A549 (cell line): ENCODE data around the gene PCNT. TPM values are rescaled to one million over a fixed set of nuclear protein-coding genes. Genes with fewer than 3 reads are reported as not detected.

Source experiments
- ATAC-seq, 2 experiments: fragments of 200-7000 bp in 1 of 2; fragments of >200 bp in 1 of 2; cut with Nextera tagmentation in 1 of 2; cut with Tn5 transposase in 1 of 2; 3 replicates each; pipeline versions ENCODE4 v1.8.0 to v1.9.1; 2018 to 2020; ENCODE audit warnings: mild to moderate bottlenecking in 1 of 2, moderate library complexity in 1 of 2
- CTCF ChIA-PET: fragments of 300-600 bp; sonication (Branson Sonifier 250); formaldehyde crosslinking; extraction: SDS; loops from one replicate; lab custom pipeline; 2021; ENCODE audit warnings: antibody characterized with exemption, inconsistent platforms; lab: Yijun Ruan, JAX
- POLR2A ChIA-PET: fragments of 350-600 bp; formaldehyde crosslinking; extraction: SDS; loops from one replicate; lab custom pipeline; 2021; ENCODE audit warnings: antibody characterized with exemption, inconsistent platforms; lab: Yijun Ruan, JAX
- DNase-seq, 2 experiments: peaks; one replicate each; pipeline versions ENCODE4 v3.0.0 to v3.0.0-alpha.2; 2011 to 2016; ENCODE audit warnings: low read depth in 1 of 2, low spot score in 1 of 2
- FAIRE-seq: peaks from 2 replicates; lab custom pipeline; 2011; peaks lifted over from hg19 to GRCh38; lab: Jason Lieb, UNC
- H3K27ac ChIP-seq, 2 experiments: fragments of >200 bp; sonication (Bioruptor Twin); formaldehyde crosslinking; 3 replicates each; pipeline ENCODE4 v1.5.1; 2016 to 2017
- H3K4me1 ChIP-seq: fragments of >200 bp; sonication (Bioruptor Twin); formaldehyde crosslinking; 3 replicates; pipeline ENCODE4 v1.6.1; 2016
- H3K4me2 ChIP-seq: fragments of >200 bp; sonication (Bioruptor Twin); formaldehyde crosslinking; 3 replicates; pipeline ENCODE4 v1.6.1; 2016
- H3K4me3 ChIP-seq: fragments of >200 bp; sonication (Bioruptor Twin); formaldehyde crosslinking; 3 replicates; pipeline ENCODE4 v1.5.1; 2016
- H3K9me3 ChIP-seq: fragments of >200 bp; sonication (Bioruptor Twin); formaldehyde crosslinking; 3 replicates; pipeline ENCODE4 v1.6.1; 2016
- CBX8 ChIP-seq: fragments of 200-600 bp; sonication (generic); IDR thresholded peaks from 2 replicates; pipeline ENCODE4 v1.6.1; 2016
- CEBPB ChIP-seq, 2 experiments: fragments of >200 bp in 1 of 2; sonication (Bioruptor Twin) in 1 of 2; formaldehyde crosslinking in 1 of 2; IDR thresholded peaks; 2 replicates each; pipeline ENCODE4 v1.6.1; 2012 to 2016
- CHD2 ChIP-seq: fragments of 150-350 bp; IDR thresholded peaks from 2 replicates; pipeline ENCODE4 v1.6.1; 2014; ENCODE audit warnings: low read length; ENCODE audit not compliant: partially characterized antibody
- CHD4 ChIP-seq: fragments of 200-600 bp; sonication (generic); IDR thresholded peaks from 2 replicates; pipeline ENCODE4 v1.6.1; 2016; ENCODE audit warnings: antibody characterized with exemption, mild to moderate bottlenecking, borderline replicate concordance
- EP300 ChIP-seq, 2 experiments: fragments of >200 bp; sonication (Bioruptor Twin); formaldehyde crosslinking; IDR thresholded peaks; 2 replicates in 1 of 2; 3 replicates in 1 of 2; pipeline ENCODE4 v1.6.1; 2016 to 2017
- FOSL2 ChIP-seq, 2 experiments: fragments of 450-650 bp in 1 of 2; fragments of >200 bp in 1 of 2; sonication (Bioruptor Twin) in 1 of 2; formaldehyde crosslinking; IDR thresholded peaks; 2 replicates each; pipeline versions ENCODE4 v1.5.0 to v1.6.1; 2016 to 2020; ENCODE audit warnings: mild to moderate bottlenecking in 1 of 2, moderate library complexity in 1 of 2
- HEYL ChIP-seq: fragments of 250-450 bp; sonication (Bioruptor Pico); IDR thresholded peaks from 2 replicates; pipeline ENCODE4 v1.8.0; 2021; ENCODE audit warnings: mild to moderate bottlenecking, moderate library complexity
- HOXB5 ChIP-seq: fragments of 250-450 bp; sonication (Bioruptor Pico); IDR thresholded peaks from 2 replicates; pipeline ENCODE4 v1.5.0; 2020; ENCODE audit warnings: mild to moderate bottlenecking, moderate library complexity
- JUN ChIP-seq, 2 experiments: fragments of >200 bp; sonication (Bioruptor Twin); formaldehyde crosslinking; IDR thresholded peaks; 2 replicates in 1 of 2; 3 replicates in 1 of 2; pipeline ENCODE4 v1.6.1; 2016 to 2017
- KDM1A ChIP-seq: fragments of 200-600 bp; sonication (generic); IDR thresholded peaks from 2 replicates; pipeline ENCODE4 v1.6.1; 2016; ENCODE audit warnings: low read depth, mild to moderate bottlenecking
- MAZ ChIP-seq: fragments of 150-350 bp; IDR thresholded peaks from 2 replicates; pipeline ENCODE4 v1.6.1; 2014; ENCODE audit warnings: antibody characterized with exemption, low read depth, low read length, borderline replicate concordance
- MYC ChIP-seq: IDR thresholded peaks from 2 replicates; pipeline ENCODE4 v1.6.1; 2012; ENCODE audit warnings: mild to moderate bottlenecking, inconsistent platforms, low read length, improper control_type of control experiment, borderline replicate concordance
- NPAS2 ChIP-seq: fragments of 250-450 bp; sonication (Bioruptor Pico); IDR thresholded peaks from 2 replicates; pipeline ENCODE4 v1.8.0; 2022; ENCODE audit warnings: mild to moderate bottlenecking, moderate library complexity, borderline replicate concordance
- PHF8 ChIP-seq: fragments of 200-600 bp; sonication (generic); IDR thresholded peaks from 2 replicates; pipeline ENCODE4 v1.6.1; 2016; ENCODE audit warnings: low read depth, mild to moderate bottlenecking, antibody characterized with exemption, moderate library complexity, borderline replicate concordance
- RCOR1 ChIP-seq: fragments of 150-350 bp; IDR thresholded peaks from 2 replicates; pipeline ENCODE4 v1.6.1; 2014; ENCODE audit warnings: antibody characterized with exemption, low read length, low read depth
- RNF2 ChIP-seq: fragments of 200-600 bp; sonication (generic); IDR thresholded peaks from 2 replicates; pipeline ENCODE4 v1.6.1; 2016; ENCODE audit warnings: low read depth, mild to moderate bottlenecking, antibody characterized with exemption, moderate library complexity, borderline replicate concordance
- SMC3 ChIP-seq: fragments of >200 bp; sonication (Bioruptor Twin); formaldehyde crosslinking; IDR thresholded peaks from 3 replicates; pipeline ENCODE4 v1.6.1; 2018; ENCODE audit warnings: inconsistent platforms
- ZC3H11A ChIP-seq: fragments of 450-650 bp; IDR thresholded peaks from 2 replicates; pipeline ENCODE4 v1.6.1; 2014; ENCODE audit warnings: antibody characterized with exemption, mild to moderate bottlenecking
- WGBS: methylation state at CpG from one replicate; pipeline ENCODE4 v1.1.6; 2017; ENCODE audit errors: missing lambda C conversion rate; 5-methylcytosine and 5-hydroxymethylcytosine counted together
- polyA plus RNA-seq, 4 experiments: library from polyadenylated mRNA; depleted of rRNA in 3 of 4; stranded (reverse); fragments of >200 nt; fragmentation: RNase III in 1 of 4; extraction: RNeasy Plus Mini Kit Qiagen cat#74134 plus additional on column Dnase treatment in 1 of 4; gene quantifications; 2 replicates in 3 of 4; 3 replicates in 1 of 4; pipeline ENCODE4 v1.2.3, GENCODE V29; 2011 to 2017
- TF ChIP-seq, protein P1 (sequence below): fragments of >200 bp; sonication (Bioruptor Twin); formaldehyde crosslinking; IDR thresholded peaks from 2 replicates; pipeline ENCODE4 v1.6.1; 2016
- TF ChIP-seq, protein P2 (sequence below): fragments of >200 bp; sonication (Bioruptor Twin); formaldehyde crosslinking; IDR thresholded peaks from 3 replicates; pipeline ENCODE4 v1.6.1; 2016
- TF ChIP-seq, protein P3 (sequence below): fragments of 200-600 bp; sonication (generic); IDR thresholded peaks from 2 replicates; pipeline ENCODE4 v1.6.1; 2016; ENCODE audit warnings: antibody characterized with exemption, mild to moderate bottlenecking, moderate library complexity
- TF ChIP-seq, protein P4 (sequence below): fragments of 150-350 bp; IDR thresholded peaks from 2 replicates; pipeline ENCODE4 v1.6.1; 2014; ENCODE audit warnings: low read depth, mild to moderate bottlenecking, low read length

Gene PCNT
- polyA plus RNA-seq, 2 of the 4 experiments (the other 2 are of a cell fraction), result 11.1 to 14.6 TPM

DNA sequence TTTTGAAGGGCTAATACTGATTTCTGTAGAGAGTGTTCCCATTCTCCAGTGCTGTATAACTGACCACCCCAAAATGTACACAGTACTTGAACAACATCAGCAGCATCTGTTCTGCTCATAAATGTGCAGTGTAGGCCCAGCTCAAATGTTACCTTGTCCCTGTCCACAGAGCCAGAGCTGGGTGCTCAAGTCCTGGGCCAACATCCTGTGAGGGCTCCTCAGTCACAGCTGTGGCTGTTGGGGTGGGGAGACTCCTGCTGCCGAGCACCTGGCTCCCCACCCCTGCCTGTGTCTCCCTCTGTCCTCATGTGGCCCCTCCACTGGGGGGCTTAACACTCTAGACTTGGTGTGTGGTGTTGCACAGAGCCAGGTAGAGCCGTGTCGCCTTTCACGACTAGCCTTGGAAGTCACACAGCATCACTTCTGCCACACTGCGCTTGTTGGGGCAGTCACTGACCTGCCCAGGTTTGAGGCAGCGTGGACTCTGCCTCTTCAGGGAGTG lies 165.3 kb downstream of the PCNT start:
- no peak overlapping the region for H3K27ac ChIP-seq
- H3K4me1 ChIP-seq, result no peaks in the 10 kb centered on the region
- 86% methylated on average over 1 of the region's 6 CpGs for WGBS
- H3K4me2 ChIP-seq, result no peak overlapping the region
- DNase-seq, result no peak
- TF ChIP-seq JUN (IDR thresholded peaks at IDR 0.05) (no peak), CHD4 (no peak), CEBPB (IDR thresholded peaks at IDR 0.05) (no peak), HEYL (CRISPR knock-in tag) (no peak), PHF8 (no peak), MAZ (no peak), NPAS2 (no peak), KDM1A (no peak), EP300 (IDR thresholded peaks at IDR 0.05) (no peak), CBX8 (no peak)
- TF ChIP-seq, protein P1, sequence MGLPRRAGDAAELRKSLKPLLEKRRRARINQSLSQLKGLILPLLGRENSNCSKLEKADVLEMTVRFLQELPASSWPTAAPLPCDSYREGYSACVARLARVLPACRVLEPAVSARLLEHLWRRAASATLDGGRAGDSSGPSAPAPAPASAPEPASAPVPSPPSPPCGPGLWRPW, result no peak
- TF ChIP-seq, all 56 proteins: peak for 0
- ATAC-seq, result no peak; a peak in 1 of 6 replicates
- no peak for FAIRE-seq
- CTCF ChIA-PET, result interaction anchor here (0.6 kb wide), 1 partner anchor 14 kb away, joined by 3 read pairs; no protein-coding TSS in a partner anchor
- Histone ChIP-seq H3K4me3 (no peak overlapping the region), H3K9me3 (0 out of 3 replicates have a peak, but pooled peaks cover 3% of the 10 kb centered on the region)
- POLR2A ChIA-PET, result no interaction called here

DNA sequence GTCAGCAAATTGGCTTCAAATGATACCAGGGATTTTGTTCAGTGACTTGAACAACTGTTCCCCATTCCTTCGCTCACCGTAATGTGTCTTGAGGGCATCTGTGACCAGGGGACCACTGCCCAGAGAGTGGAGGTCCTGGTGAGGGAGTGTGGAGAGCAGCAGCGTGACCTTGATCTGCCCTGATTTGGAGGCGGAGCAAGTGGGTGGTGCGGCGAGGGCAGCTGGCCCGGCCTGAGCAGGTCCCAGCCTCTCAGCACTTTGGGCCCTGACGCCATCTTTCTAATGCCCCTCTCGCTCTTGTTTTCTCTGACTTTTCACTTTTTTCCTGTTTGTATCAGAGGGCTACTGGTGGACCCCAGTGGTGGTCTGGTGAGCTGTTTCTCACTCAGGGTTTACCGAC lies 165.8 kb downstream of the PCNT start:
- H3K4me1 ChIP-seq, result no peaks in the 10 kb centered on the region
- ATAC-seq (no peak), DNase-seq (no peak), FAIRE-seq (no peak)
- WGBS, result 96% methylated on average over 10 of the region's 10 CpGs
- CTCF ChIA-PET, result interaction anchor here (0.6 to 1.8 kb wide), 2 partner anchors 13 to 14 kb away, joined by 3 to 6 read pairs; no protein-coding TSS in a partner anchor
- POLR2A ChIA-PET, result no interaction called here
- no peak for TF ChIP-seq CEBPB (IDR thresholded peaks at IDR 0.05)
- TF ChIP-seq PHF8, result no peak
- TF ChIP-seq CHD4, result no peak
- TF ChIP-seq KDM1A, result no peak
- TF ChIP-seq HOXB5 (CRISPR knock-in tag), result no peak
- TF ChIP-seq, protein P2, sequence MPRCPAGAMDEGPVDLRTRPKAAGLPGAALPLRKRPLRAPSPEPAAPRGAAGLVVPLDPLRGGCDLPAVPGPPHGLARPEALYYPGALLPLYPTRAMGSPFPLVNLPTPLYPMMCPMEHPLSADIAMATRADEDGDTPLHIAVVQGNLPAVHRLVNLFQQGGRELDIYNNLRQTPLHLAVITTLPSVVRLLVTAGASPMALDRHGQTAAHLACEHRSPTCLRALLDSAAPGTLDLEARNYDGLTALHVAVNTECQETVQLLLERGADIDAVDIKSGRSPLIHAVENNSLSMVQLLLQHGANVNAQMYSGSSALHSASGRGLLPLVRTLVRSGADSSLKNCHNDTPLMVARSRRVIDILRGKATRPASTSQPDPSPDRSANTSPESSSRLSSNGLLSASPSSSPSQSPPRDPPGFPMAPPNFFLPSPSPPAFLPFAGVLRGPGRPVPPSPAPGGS, result no peak
- no peak for TF ChIP-seq SMC3
- TF ChIP-seq RNF2, result no peak
- no peak for TF ChIP-seq ZC3H11A
- no peak for TF ChIP-seq NPAS2
- no peak for TF ChIP-seq FOSL2 (IDR thresholded peaks at IDR 0.05)
- no peak for TF ChIP-seq FOSL2 (CRISPR knock-in tag; IDR thresholded peaks at IDR 0.05)
- TF ChIP-seq MYC, result no peak
- TF ChIP-seq CHD2, result no peak
- TF ChIP-seq, protein P3, sequence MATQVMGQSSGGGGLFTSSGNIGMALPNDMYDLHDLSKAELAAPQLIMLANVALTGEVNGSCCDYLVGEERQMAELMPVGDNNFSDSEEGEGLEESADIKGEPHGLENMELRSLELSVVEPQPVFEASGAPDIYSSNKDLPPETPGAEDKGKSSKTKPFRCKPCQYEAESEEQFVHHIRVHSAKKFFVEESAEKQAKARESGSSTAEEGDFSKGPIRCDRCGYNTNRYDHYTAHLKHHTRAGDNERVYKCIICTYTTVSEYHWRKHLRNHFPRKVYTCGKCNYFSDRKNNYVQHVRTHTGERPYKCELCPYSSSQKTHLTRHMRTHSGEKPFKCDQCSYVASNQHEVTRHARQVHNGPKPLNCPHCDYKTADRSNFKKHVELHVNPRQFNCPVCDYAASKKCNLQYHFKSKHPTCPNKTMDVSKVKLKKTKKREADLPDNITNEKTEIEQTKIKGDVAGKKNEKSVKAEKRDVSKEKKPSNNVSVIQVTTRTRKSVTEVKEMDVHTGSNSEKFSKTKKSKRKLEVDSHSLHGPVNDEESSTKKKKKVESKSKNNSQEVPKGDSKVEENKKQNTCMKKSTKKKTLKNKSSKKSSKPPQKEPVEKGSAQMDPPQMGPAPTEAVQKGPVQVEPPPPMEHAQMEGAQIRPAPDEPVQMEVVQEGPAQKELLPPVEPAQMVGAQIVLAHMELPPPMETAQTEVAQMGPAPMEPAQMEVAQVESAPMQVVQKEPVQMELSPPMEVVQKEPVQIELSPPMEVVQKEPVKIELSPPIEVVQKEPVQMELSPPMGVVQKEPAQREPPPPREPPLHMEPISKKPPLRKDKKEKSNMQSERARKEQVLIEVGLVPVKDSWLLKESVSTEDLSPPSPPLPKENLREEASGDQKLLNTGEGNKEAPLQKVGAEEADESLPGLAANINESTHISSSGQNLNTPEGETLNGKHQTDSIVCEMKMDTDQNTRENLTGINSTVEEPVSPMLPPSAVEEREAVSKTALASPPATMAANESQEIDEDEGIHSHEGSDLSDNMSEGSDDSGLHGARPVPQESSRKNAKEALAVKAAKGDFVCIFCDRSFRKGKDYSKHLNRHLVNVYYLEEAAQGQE, result no peak
- TF ChIP-seq, protein P4, sequence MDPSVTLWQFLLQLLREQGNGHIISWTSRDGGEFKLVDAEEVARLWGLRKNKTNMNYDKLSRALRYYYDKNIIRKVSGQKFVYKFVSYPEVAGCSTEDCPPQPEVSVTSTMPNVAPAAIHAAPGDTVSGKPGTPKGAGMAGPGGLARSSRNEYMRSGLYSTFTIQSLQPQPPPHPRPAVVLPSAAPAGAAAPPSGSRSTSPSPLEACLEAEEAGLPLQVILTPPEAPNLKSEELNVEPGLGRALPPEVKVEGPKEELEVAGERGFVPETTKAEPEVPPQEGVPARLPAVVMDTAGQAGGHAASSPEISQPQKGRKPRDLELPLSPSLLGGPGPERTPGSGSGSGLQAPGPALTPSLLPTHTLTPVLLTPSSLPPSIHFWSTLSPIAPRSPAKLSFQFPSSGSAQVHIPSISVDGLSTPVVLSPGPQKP, result no peak
- no peak for TF ChIP-seq RCOR1
- no peak overlapping the region for H3K4me3 ChIP-seq
- H3K27ac ChIP-seq, result no peak overlapping the region
- H3K9me3 ChIP-seq, result 0 out of 3 replicates have a peak, but pooled peaks cover 3% of the 10 kb centered on the region
- H3K4me2 ChIP-seq, result no peak overlapping the region
